Measurements from ENCODE around the gene EPHA10.

The EPHA10 gene

DNA sequence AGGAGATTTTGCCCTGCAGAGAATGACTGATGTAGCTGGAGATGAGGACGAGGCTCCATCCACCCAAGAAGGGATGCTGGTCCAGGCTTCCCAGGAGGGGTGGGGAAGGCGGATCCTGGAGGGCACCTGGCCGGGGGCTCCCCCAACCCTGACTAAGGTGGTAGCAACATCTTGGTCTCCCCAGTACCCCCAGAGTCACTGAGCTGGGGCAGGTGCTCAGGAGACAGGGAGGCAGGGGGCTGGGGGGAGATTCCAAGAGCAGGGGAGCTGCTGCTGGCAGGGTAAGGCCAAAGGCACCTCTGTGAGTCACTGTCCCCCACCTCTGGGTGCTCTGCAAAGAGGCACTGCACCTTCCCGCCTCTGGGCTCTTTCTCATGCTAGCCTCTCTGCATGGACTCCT, 48.6 kb downstream of the EPHA10 start:
- Histone ChIP-seq H3K36me3 (ENCODE audit: control insufficient read depth in 1 of 2, insufficient read depth in 2 of 2, low read length in 2 of 2) (peaks cover 0 to 6% of the 10 kb centered on the region in 2 donors), H3K9ac (ENCODE audit: low read depth in 1 of 2, low read length in 2 of 2) (no peak overlapping the region), H3K4me1 (ENCODE audit: control insufficient read depth in 1 of 2, insufficient read depth in 2 of 2, low read length in 2 of 2) (peaks cover 0 to 3% of the 10 kb centered on the region in 2 donors), H3K27ac (ENCODE audit: low read depth, low read length) (no peak overlapping the region), H3K9me3 (ENCODE audit: control insufficient read depth in 1 of 2, low read length in 2 of 2) (no peaks in the 10 kb centered on the region), H3K27me3 (ENCODE audit: control insufficient read depth in 1 of 2, insufficient read depth in 2 of 2, low read length in 2 of 2) (no peaks in the 10 kb centered on the region), H3K4me3 (ENCODE audit: low read depth in 1 of 2, low read length in 2 of 2) (no peak overlapping the region)

DNA sequence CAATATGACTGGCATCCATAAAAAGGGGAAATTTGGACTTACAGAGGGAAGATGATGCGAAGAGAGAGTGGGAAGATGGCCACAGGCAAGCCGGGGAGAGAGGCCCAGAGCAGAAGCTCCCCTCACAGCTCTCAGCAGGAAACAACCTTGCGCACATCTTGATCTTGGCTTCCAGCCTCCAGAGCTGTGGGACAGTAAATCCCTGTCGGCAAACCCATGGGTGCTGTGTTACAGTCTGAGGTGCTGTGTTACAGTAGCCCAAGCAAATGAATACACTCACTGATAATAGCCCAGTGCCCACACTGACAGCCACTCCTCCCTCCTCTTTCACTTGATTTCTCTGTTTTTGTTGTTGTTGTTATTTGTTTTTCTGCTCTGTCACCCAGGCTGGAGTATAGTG, 50.2 kb downstream of the EPHA10 start:
- H3K27ac ChIP-seq (ENCODE audit: low read depth, low read length): no peak overlapping the region

GRCh38 chr1:37714226-37714625, 50.7 kb downstream of the EPHA10 start:
- Histone ChIP-seq H3K36me3 (ENCODE audit: control insufficient read depth in 1 of 2, insufficient read depth in 2 of 2, low read length in 2 of 2) (peaks cover 3 to 16% of the 10 kb centered on the region in 2 donors), H3K4me1 (ENCODE audit: control insufficient read depth in 1 of 2, insufficient read depth in 2 of 2, low read length in 2 of 2) (peaks cover 0 to 3% of the 10 kb centered on the region in 2 donors), H3K4me3 (ENCODE audit: low read depth in 1 of 2, low read length in 2 of 2) (no peak overlapping the region)

More for the DNA sequence above, 50.2 kb downstream of the EPHA10 start:
- H3K4me1 ChIP-seq (ENCODE audit: control insufficient read depth in 1 of 2, insufficient read depth in 2 of 2, low read length in 2 of 2): peaks cover 0 to 3% of the 10 kb centered on the region in 2 donors
- no peak overlapping the region for H3K9ac ChIP-seq (ENCODE audit: low read depth in 1 of 2, low read length in 2 of 2)
- peaks cover 3 to 12% of the 10 kb centered on the region in 2 donors for H3K36me3 ChIP-seq (ENCODE audit: control insufficient read depth in 1 of 2, insufficient read depth in 2 of 2, low read length in 2 of 2)
- H3K27me3 ChIP-seq (ENCODE audit: control insufficient read depth in 1 of 2, insufficient read depth in 2 of 2, low read length in 2 of 2): no peaks in the 10 kb centered on the region
- no peaks in the 10 kb centered on the region for H3K9me3 ChIP-seq (ENCODE audit: control insufficient read depth in 1 of 2, low read length in 2 of 2)
- no peak overlapping the region for H3K4me3 ChIP-seq (ENCODE audit: low read depth in 1 of 2, low read length in 2 of 2)

DNA sequence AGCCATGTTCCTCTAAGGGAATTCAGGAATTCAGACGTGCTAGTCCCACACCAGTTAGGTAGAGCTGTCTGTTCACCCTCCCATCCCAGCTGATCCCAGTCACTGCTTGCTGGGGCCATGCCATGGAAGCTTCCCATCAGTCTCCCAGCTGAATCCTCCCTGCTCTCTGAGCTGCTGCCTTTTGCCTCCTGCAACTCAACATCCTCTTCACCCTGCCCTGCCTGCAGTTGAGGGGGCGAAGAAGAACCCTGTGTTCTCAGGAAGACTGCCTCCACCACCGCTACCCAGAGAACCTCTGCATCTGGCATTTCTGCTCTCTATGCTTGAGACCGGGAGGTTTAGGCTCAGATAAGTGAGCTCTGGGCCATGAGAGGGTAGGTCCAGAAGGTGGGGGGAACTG, 56.4 kb downstream of the EPHA10 start:
- Histone ChIP-seq H3K36me3 (ENCODE audit: control insufficient read depth in 1 of 2, insufficient read depth in 2 of 2, low read length in 2 of 2) (peaks cover 15 to 53% of the 10 kb centered on the region in 2 donors), H3K27me3 (ENCODE audit: control insufficient read depth in 1 of 2, insufficient read depth in 2 of 2, low read length in 2 of 2) (no peaks in the 10 kb centered on the region), H3K9ac (ENCODE audit: low read depth in 1 of 2, low read length in 2 of 2) (no peak overlapping the region), H3K9me3 (ENCODE audit: control insufficient read depth in 1 of 2, low read length in 2 of 2) (no peaks in the 10 kb centered on the region), H3K4me1 (ENCODE audit: control insufficient read depth in 1 of 2, insufficient read depth in 2 of 2, low read length in 2 of 2) (no peaks in the 10 kb centered on the region), H3K4me3 (ENCODE audit: low read depth in 1 of 2, low read length in 2 of 2) (no peak overlapping the region), H3K27ac (ENCODE audit: low read depth, low read length) (no peak overlapping the region)

More at GRCh38 chr1:37714226-37714625, 50.7 kb downstream of the EPHA10 start:
- Histone ChIP-seq H3K27ac (ENCODE audit: low read depth, low read length) (no peak overlapping the region), H3K9ac (ENCODE audit: low read depth in 1 of 2, low read length in 2 of 2) (no peak overlapping the region), H3K27me3 (ENCODE audit: control insufficient read depth in 1 of 2, insufficient read depth in 2 of 2, low read length in 2 of 2) (no peaks in the 10 kb centered on the region), H3K9me3 (ENCODE audit: control insufficient read depth in 1 of 2, low read length in 2 of 2) (no peaks in the 10 kb centered on the region)

- H3K4me3 ChIP-seq (ENCODE audit: low read depth in 1 of 2, low read length in 2 of 2): no peak overlapping the region
- no peaks in the 10 kb centered on the region for H3K9me3 ChIP-seq (ENCODE audit: control insufficient read depth in 1 of 2, low read length in 2 of 2)
- no peaks in the 10 kb centered on the region for H3K27me3 ChIP-seq (ENCODE audit: control insufficient read depth in 1 of 2, insufficient read depth in 2 of 2, low read length in 2 of 2)
- no peak overlapping the region for H3K9ac ChIP-seq (ENCODE audit: low read depth in 1 of 2, low read length in 2 of 2)
- no peaks in the 10 kb centered on the region for H3K4me1 ChIP-seq (ENCODE audit: control insufficient read depth in 1 of 2, insufficient read depth in 2 of 2, low read length in 2 of 2)
- H3K27ac ChIP-seq (ENCODE audit: low read depth, low read length): no peak overlapping the region
- peaks cover 14 to 65% of the 10 kb centered on the region in 2 donors for H3K36me3 ChIP-seq (ENCODE audit: control insufficient read depth in 1 of 2, insufficient read depth in 2 of 2, low read length in 2 of 2)
Measured at GRCh38 chr1:37705399-37705798, 59.5 kb downstream of the EPHA10 start.

- no peaks in the 10 kb centered on the region for H3K4me1 ChIP-seq (ENCODE audit: control insufficient read depth in 1 of 2, insufficient read depth in 2 of 2, low read length in 2 of 2)
- H3K9ac ChIP-seq (ENCODE audit: low read depth in 1 of 2, low read length in 2 of 2): no peak overlapping the region
- no peaks in the 10 kb centered on the region for H3K27me3 ChIP-seq (ENCODE audit: control insufficient read depth in 1 of 2, insufficient read depth in 2 of 2, low read length in 2 of 2)
- no peak overlapping the region for H3K4me3 ChIP-seq (ENCODE audit: low read depth in 1 of 2, low read length in 2 of 2)
- H3K9me3 ChIP-seq (ENCODE audit: control insufficient read depth in 1 of 2, low read length in 2 of 2): no peaks in the 10 kb centered on the region
- no peak overlapping the region for H3K27ac ChIP-seq (ENCODE audit: low read depth, low read length)
- H3K36me3 ChIP-seq (ENCODE audit: control insufficient read depth in 1 of 2, insufficient read depth in 2 of 2, low read length in 2 of 2): peaks cover 14 to 64% of the 10 kb centered on the region in 2 donors
Measured at GRCh38 chr1:37704966-37705365, 60.0 kb downstream of the EPHA10 start.

DNA sequence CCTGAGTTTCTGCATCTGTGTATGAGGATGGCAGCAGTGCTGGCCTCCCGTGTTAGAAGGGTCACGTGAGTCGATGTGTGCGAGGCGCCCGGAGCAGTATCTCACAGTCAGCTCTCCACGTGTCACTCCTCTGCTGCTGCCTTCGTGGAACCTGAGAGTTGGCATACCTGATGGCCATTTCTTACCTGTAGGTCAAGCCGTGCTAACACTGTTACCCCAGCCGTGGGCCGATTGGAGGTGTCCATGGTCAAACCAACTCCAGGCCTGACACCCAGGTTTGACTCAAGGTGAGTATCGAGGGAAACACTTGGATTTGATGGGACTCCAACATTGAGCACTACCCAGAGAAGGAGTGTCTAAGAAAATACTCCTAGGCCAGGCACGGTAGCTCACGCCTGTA, 61.9 kb downstream of the EPHA10 start:
- Histone ChIP-seq H3K9me3 (ENCODE audit: control insufficient read depth in 1 of 2, low read length in 2 of 2) (no peaks in the 10 kb centered on the region), H3K27me3 (ENCODE audit: control insufficient read depth in 1 of 2, insufficient read depth in 2 of 2, low read length in 2 of 2) (no peaks in the 10 kb centered on the region), H3K27ac (ENCODE audit: low read depth, low read length) (no peak overlapping the region), H3K4me3 (ENCODE audit: low read depth in 1 of 2, low read length in 2 of 2) (no peak overlapping the region), H3K4me1 (ENCODE audit: control insufficient read depth in 1 of 2, insufficient read depth in 2 of 2, low read length in 2 of 2) (peaks cover 5% of the 10 kb centered on the region in 2 donors), H3K36me3 (ENCODE audit: control insufficient read depth in 1 of 2, insufficient read depth in 2 of 2, low read length in 2 of 2) (peaks cover 14 to 45% of the 10 kb centered on the region in 2 donors), H3K9ac (ENCODE audit: low read depth in 1 of 2, low read length in 2 of 2) (no peak overlapping the region)

DNA sequence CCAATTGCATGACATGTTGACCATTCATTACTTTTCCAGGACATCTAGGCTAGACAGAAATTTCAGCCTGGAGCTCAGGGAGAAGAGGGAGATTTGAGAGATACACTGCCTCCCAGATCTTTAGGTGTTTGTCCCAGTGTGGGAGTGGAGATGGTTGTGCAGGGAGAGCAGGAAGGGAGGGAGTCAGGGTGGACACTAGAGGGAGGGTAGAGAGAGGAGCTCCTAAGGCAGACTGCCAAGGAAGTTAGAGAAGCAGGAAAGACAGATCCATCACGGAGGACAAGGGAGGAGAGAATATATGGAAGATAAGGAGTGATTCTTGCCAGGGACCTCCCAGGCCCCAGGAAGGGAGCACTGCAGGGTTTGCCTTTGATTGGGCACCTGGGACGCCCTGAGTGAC, 63.9 kb downstream of the EPHA10 start:
- Histone ChIP-seq H3K36me3 (ENCODE audit: control insufficient read depth in 1 of 2, insufficient read depth in 2 of 2, low read length in 2 of 2) (peaks cover 2 to 32% of the 10 kb centered on the region in 2 donors), H3K9ac (ENCODE audit: low read depth in 1 of 2, low read length in 2 of 2) (no peak overlapping the region), H3K27me3 (ENCODE audit: control insufficient read depth in 1 of 2, insufficient read depth in 2 of 2, low read length in 2 of 2) (no peaks in the 10 kb centered on the region), H3K27ac (ENCODE audit: low read depth, low read length) (no peak overlapping the region), H3K4me1 (ENCODE audit: control insufficient read depth in 1 of 2, insufficient read depth in 2 of 2, low read length in 2 of 2) (peaks cover 16 to 21% of the 10 kb centered on the region in 2 donors), H3K9me3 (ENCODE audit: control insufficient read depth in 1 of 2, low read length in 2 of 2) (no peaks in the 10 kb centered on the region), H3K4me3 (ENCODE audit: low read depth in 1 of 2, low read length in 2 of 2) (no peak overlapping the region)

GRCh38 chr1:37699147-37699546, 65.8 kb downstream of the EPHA10 start:
- H3K9ac ChIP-seq (ENCODE audit: low read depth in 1 of 2, low read length in 2 of 2): no peak overlapping the region
- H3K4me3 ChIP-seq (ENCODE audit: low read depth in 1 of 2, low read length in 2 of 2): peak overlapping the region in 1 of 2 donors; percentile 20
- H3K27ac ChIP-seq (ENCODE audit: low read depth, low read length): no peak overlapping the region
- H3K9me3 ChIP-seq (ENCODE audit: control insufficient read depth in 1 of 2, low read length in 2 of 2): no peaks in the 10 kb centered on the region
- H3K36me3 ChIP-seq (ENCODE audit: control insufficient read depth in 1 of 2, insufficient read depth in 2 of 2, low read length in 2 of 2): peaks cover 2 to 27% of the 10 kb centered on the region in 2 donors
- peaks cover 16 to 24% of the 10 kb centered on the region in 2 donors for H3K4me1 ChIP-seq (ENCODE audit: control insufficient read depth in 1 of 2, insufficient read depth in 2 of 2, low read length in 2 of 2)
- no peaks in the 10 kb centered on the region for H3K27me3 ChIP-seq (ENCODE audit: control insufficient read depth in 1 of 2, insufficient read depth in 2 of 2, low read length in 2 of 2)

DNA sequence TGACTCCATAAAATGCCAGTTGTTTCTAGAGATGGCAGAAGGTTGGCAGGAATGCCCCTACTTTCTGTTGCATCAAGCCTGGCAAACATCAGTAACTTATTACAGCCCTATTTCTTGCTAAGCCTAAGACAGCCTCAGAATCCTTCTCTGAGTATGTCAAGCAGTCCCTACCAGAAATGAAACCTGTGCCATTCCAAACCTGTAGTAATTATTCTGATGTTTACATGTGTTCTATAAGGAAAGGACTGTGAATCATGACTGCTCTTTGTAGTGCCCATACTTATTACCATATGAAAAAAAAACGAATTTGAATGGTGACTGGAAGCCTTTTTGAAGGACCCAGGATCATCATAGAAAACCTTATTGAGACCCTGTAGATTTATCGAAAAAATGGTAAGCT, 67.2 kb downstream of the EPHA10 start:
- Histone ChIP-seq H3K9ac (ENCODE audit: low read depth in 1 of 2, low read length in 2 of 2) (peak overlapping the region; percentile 4 to 8), H3K4me1 (ENCODE audit: control insufficient read depth in 1 of 2, insufficient read depth in 2 of 2, low read length in 2 of 2) (peaks cover 18 to 24% of the 10 kb centered on the region in 2 donors), H3K36me3 (ENCODE audit: control insufficient read depth in 1 of 2, insufficient read depth in 2 of 2, low read length in 2 of 2) (peaks cover 2 to 20% of the 10 kb centered on the region in 2 donors), H3K27ac (ENCODE audit: low read depth, low read length) (peak overlapping the region; percentile 60), H3K9me3 (ENCODE audit: control insufficient read depth in 1 of 2, low read length in 2 of 2) (no peaks in the 10 kb centered on the region), H3K27me3 (ENCODE audit: control insufficient read depth in 1 of 2, insufficient read depth in 2 of 2, low read length in 2 of 2) (no peaks in the 10 kb centered on the region), H3K4me3 (ENCODE audit: low read depth in 1 of 2, low read length in 2 of 2) (peak overlapping the region; percentile 37)

GRCh38 chr1:37697090-37697489, 67.8 kb downstream of the EPHA10 start:
- peaks cover 22 to 24% of the 10 kb centered on the region in 2 donors for H3K4me1 ChIP-seq (ENCODE audit: control insufficient read depth in 1 of 2, insufficient read depth in 2 of 2, low read length in 2 of 2)
- no peaks in the 10 kb centered on the region for H3K9me3 ChIP-seq (ENCODE audit: control insufficient read depth in 1 of 2, low read length in 2 of 2)
- peak overlapping the region; percentile 4 to 8 for H3K9ac ChIP-seq (ENCODE audit: low read depth in 1 of 2, low read length in 2 of 2)
- peaks cover 2 to 17% of the 10 kb centered on the region in 2 donors for H3K36me3 ChIP-seq (ENCODE audit: control insufficient read depth in 1 of 2, insufficient read depth in 2 of 2, low read length in 2 of 2)
- peak overlapping the region; percentile 37 for H3K4me3 ChIP-seq (ENCODE audit: low read depth in 1 of 2, low read length in 2 of 2)
- H3K27me3 ChIP-seq (ENCODE audit: control insufficient read depth in 1 of 2, insufficient read depth in 2 of 2, low read length in 2 of 2): no peaks in the 10 kb centered on the region
- H3K27ac ChIP-seq (ENCODE audit: low read depth, low read length): peak overlapping the region; percentile 60
